Liver (tissue), 9 donors: ENCODE results near the gene CNOT4. TPM values are rescaled to one million over a fixed set of nuclear protein-coding genes. Genes with fewer than 3 reads are reported as not detected.

ENCODE experiments used
- DNase-seq: peaks from one replicate; pipeline ENCODE4 v3.0.0-alpha.2; 2017; ENCODE audit warnings: low spot score
- H3K27ac ChIP-seq, 2 donors: one replicate each; pipeline ENCODE4 v1.7.0; 2013; ENCODE audit warnings: inconsistent platforms in 2 of 2, low read length in 2 of 2, control low read depth in 1 of 2, low read depth in 1 of 2, mild to moderate bottlenecking in 1 of 2
- H3K27me3 ChIP-seq, 4 donors: one replicate each; pipeline versions ENCODE4 v1.6.1 to v1.7.0; 2013; ENCODE audit warnings: low read length in 3 of 4, inconsistent platforms in 1 of 4, mild to moderate bottlenecking in 1 of 4, moderate library complexity in 1 of 4; ENCODE audit not compliant: control insufficient read depth in 4 of 4, insufficient read depth in 4 of 4
- H3K36me3 ChIP-seq, 4 donors: one replicate each; pipeline versions ENCODE4 v1.6.1 to v1.7.0; 2013; ENCODE audit warnings: low read length in 3 of 4, mild to moderate bottlenecking in 3 of 4, low read depth in 1 of 4, moderate library complexity in 1 of 4; ENCODE audit not compliant: control insufficient read depth in 4 of 4, insufficient read depth in 3 of 4
- H3K4me1 ChIP-seq, 4 donors: one replicate each; pipeline versions ENCODE4 v1.6.1 to v1.7.0; 2013; ENCODE audit warnings: low read length in 3 of 4, mild to moderate bottlenecking in 3 of 4, moderate library complexity in 1 of 4; ENCODE audit not compliant: control insufficient read depth in 4 of 4, insufficient read depth in 4 of 4
- H3K4me3 ChIP-seq, 3 donors: one replicate each; pipeline versions ENCODE4 v1.6.1 to v1.7.0; 2013; ENCODE audit warnings: low read length in 3 of 3, control low read depth in 1 of 3, low read depth in 1 of 3, mild to moderate bottlenecking in 1 of 3
- H3K9ac ChIP-seq, 2 donors: one replicate each; pipeline ENCODE4 v1.7.0; 2013; ENCODE audit warnings: low read length in 2 of 2, mild to moderate bottlenecking in 2 of 2, moderate library complexity in 2 of 2, control low read depth in 1 of 2, low read depth in 1 of 2
- H3K9me3 ChIP-seq, 4 donors: one replicate each; pipeline versions ENCODE4 v1.6.1 to v1.7.0; 2013; ENCODE audit warnings: low read length in 3 of 4; ENCODE audit not compliant: control insufficient read depth in 4 of 4
- EGR1 ChIP-seq, 2 donors: IDR thresholded peaks; 2 replicates each; pipeline ENCODE4 v1.6.1; 2016 to 2018; ENCODE audit warnings: antibody characterized with exemption in 2 of 2, low read depth in 2 of 2
- FOXA1 ChIP-seq: IDR thresholded peaks from 2 replicates; pipeline ENCODE4 v1.6.1; 2016; ENCODE audit warnings: antibody characterized with exemption
- GABPA ChIP-seq, 2 donors: IDR thresholded peaks in 1 of 2; conservative IDR thresholded peaks in 1 of 2; 2 replicates each; pipeline ENCODE4 v1.6.1; 2016; ENCODE audit warnings: antibody characterized with exemption in 2 of 2, mild to moderate bottlenecking in 1 of 2, moderate library complexity in 1 of 2
- HNF4A ChIP-seq, 2 donors: conservative IDR thresholded peaks; 2 replicates each; pipeline ENCODE4 v1.6.1; 2016; ENCODE audit warnings: antibody characterized with exemption in 2 of 2, mild to moderate bottlenecking in 2 of 2
- HNF4G ChIP-seq: IDR thresholded peaks from 2 replicates; pipeline ENCODE4 v1.6.1; 2016; ENCODE audit warnings: antibody characterized with exemption
- JUND ChIP-seq, 2 donors: IDR thresholded peaks; 2 replicates each; pipeline ENCODE4 v1.6.1; 2016; ENCODE audit warnings: antibody characterized with exemption in 2 of 2
- RAD21 ChIP-seq, 2 donors: IDR thresholded peaks; 2 replicates each; pipeline ENCODE4 v1.6.1; 2016; ENCODE audit warnings: antibody characterized with exemption in 2 of 2, mild to moderate bottlenecking in 2 of 2
- RXRA ChIP-seq, 2 donors: IDR thresholded peaks; 2 replicates each; pipeline ENCODE4 v1.6.1; 2017 to 2018; ENCODE audit warnings: antibody characterized with exemption in 2 of 2, mild to moderate bottlenecking in 1 of 2
- SP1 ChIP-seq: IDR thresholded peaks from 2 replicates; pipeline ENCODE4 v1.6.1; 2018; ENCODE audit warnings: antibody characterized with exemption, mild to moderate bottlenecking
- TAF1 ChIP-seq: conservative IDR thresholded peaks from 2 replicates; pipeline ENCODE4 v1.6.1; 2016; ENCODE audit warnings: antibody characterized with exemption, mild to moderate bottlenecking
- WGBS: extraction: QIAGEN DNeasy Blood & Tissue Kit; methylation state at CpG from one replicate; pipeline ENCODE4 v1.1.7; 2013; 5-methylcytosine and 5-hydroxymethylcytosine counted together
- polyA plus RNA-seq, 2 donors: library from polyadenylated mRNA; stranded (reverse) in 1 of 2; unstranded in 1 of 2; fragments of 200-250 nt in 1 of 2; fragments of >200 nt in 1 of 2; fragmentation: Nextera tagmentation in 1 of 2; extraction: Ambion mirVana in 1 of 2; gene quantifications; one replicate each; pipeline versions ENCODE4 v1.2.1 to v1.2.3, GENCODE V29; 2013 to 2015
- total RNA-seq, 2 donors: library from RNA; depleted of rRNA; stranded (reverse); fragments of >200 nt; gene quantifications; one replicate each; pipeline ENCODE4 v1.2.3, GENCODE V29; 2014
- TF ChIP-seq, protein P1 (sequence below): fragments of 150-350 bp; IDR thresholded peaks from 2 replicates; pipeline ENCODE4 v1.5.1; 2017; ENCODE audit warnings: improper control_type of control experiment, low read depth, low read length; ENCODE audit not compliant: missing input control
- TF ChIP-seq, protein P2 (sequence below): IDR thresholded peaks from 2 replicates; pipeline ENCODE4 v1.6.1; 2016; ENCODE audit warnings: antibody characterized with exemption, mild to moderate bottlenecking
- TF ChIP-seq, protein P3 (sequence below): IDR thresholded peaks from 2 replicates; pipeline ENCODE4 v1.6.1; 2016; ENCODE audit warnings: antibody characterized with exemption
- TF ChIP-seq, protein P4 (sequence below): IDR thresholded peaks from 2 replicates; pipeline ENCODE4 v1.6.1; 2016; ENCODE audit warnings: antibody characterized with exemption
- TF ChIP-seq, protein P5 (sequence below): IDR thresholded peaks from 2 replicates; pipeline ENCODE4 v1.6.1; 2016; ENCODE audit warnings: antibody characterized with exemption
- donor health status: healthy.
- donor health status: healthy.
- donor health status: healthy.
- donor health status: healthy.
- donor health status: healthy.

Gene CNOT4
- total and polyA plus RNA-seq, 4 donors, result 3.7 to 11.1 (median 8.6) TPM

DNA sequence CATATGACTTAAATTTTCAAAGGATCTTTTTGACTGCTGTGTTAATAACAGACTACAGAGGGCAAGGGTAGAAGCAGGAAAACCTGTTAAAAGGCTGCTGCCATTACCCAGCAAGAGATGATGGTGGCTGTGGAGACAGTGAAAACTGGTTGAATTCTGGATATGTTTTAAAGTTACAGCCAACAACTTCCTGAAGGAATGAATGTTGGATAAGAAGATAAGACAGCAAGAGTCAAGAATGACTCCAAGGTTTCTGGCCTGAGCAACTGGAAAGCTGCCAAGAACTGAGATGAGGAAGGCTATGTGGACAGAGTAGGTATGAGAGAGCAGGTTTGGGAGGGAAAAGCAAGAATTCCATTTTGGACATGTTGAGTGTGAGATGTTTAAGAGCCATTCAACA lies 19.1 kb downstream of the CNOT4 start:
- no peak for DNase-seq
- no peak overlapping the region for H3K4me3 ChIP-seq
- no peak overlapping the region for H3K27ac ChIP-seq
- TF ChIP-seq EGR1 (IDR thresholded peaks at IDR 0.05; ENCODE audit: low read depth in 2 of 2), result no peak
- no peak for TF ChIP-seq RAD21 (IDR thresholded peaks at IDR 0.05)
- TF ChIP-seq, protein P1, sequence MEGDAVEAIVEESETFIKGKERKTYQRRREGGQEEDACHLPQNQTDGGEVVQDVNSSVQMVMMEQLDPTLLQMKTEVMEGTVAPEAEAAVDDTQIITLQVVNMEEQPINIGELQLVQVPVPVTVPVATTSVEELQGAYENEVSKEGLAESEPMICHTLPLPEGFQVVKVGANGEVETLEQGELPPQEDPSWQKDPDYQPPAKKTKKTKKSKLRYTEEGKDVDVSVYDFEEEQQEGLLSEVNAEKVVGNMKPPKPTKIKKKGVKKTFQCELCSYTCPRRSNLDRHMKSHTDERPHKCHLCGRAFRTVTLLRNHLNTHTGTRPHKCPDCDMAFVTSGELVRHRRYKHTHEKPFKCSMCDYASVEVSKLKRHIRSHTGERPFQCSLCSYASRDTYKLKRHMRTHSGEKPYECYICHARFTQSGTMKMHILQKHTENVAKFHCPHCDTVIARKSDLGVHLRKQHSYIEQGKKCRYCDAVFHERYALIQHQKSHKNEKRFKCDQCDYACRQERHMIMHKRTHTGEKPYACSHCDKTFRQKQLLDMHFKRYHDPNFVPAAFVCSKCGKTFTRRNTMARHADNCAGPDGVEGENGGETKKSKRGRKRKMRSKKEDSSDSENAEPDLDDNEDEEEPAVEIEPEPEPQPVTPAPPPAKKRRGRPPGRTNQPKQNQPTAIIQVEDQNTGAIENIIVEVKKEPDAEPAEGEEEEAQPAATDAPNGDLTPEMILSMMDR, result no peak
- TF ChIP-seq FOXA1, result no peak
- TF ChIP-seq, protein P2, sequence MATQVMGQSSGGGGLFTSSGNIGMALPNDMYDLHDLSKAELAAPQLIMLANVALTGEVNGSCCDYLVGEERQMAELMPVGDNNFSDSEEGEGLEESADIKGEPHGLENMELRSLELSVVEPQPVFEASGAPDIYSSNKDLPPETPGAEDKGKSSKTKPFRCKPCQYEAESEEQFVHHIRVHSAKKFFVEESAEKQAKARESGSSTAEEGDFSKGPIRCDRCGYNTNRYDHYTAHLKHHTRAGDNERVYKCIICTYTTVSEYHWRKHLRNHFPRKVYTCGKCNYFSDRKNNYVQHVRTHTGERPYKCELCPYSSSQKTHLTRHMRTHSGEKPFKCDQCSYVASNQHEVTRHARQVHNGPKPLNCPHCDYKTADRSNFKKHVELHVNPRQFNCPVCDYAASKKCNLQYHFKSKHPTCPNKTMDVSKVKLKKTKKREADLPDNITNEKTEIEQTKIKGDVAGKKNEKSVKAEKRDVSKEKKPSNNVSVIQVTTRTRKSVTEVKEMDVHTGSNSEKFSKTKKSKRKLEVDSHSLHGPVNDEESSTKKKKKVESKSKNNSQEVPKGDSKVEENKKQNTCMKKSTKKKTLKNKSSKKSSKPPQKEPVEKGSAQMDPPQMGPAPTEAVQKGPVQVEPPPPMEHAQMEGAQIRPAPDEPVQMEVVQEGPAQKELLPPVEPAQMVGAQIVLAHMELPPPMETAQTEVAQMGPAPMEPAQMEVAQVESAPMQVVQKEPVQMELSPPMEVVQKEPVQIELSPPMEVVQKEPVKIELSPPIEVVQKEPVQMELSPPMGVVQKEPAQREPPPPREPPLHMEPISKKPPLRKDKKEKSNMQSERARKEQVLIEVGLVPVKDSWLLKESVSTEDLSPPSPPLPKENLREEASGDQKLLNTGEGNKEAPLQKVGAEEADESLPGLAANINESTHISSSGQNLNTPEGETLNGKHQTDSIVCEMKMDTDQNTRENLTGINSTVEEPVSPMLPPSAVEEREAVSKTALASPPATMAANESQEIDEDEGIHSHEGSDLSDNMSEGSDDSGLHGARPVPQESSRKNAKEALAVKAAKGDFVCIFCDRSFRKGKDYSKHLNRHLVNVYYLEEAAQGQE, result no peak
- TF ChIP-seq HNF4A (conservative IDR thresholded peaks at IDR 0.05), result no peak
- TF ChIP-seq SP1, result no peak
- TF ChIP-seq, protein P3, sequence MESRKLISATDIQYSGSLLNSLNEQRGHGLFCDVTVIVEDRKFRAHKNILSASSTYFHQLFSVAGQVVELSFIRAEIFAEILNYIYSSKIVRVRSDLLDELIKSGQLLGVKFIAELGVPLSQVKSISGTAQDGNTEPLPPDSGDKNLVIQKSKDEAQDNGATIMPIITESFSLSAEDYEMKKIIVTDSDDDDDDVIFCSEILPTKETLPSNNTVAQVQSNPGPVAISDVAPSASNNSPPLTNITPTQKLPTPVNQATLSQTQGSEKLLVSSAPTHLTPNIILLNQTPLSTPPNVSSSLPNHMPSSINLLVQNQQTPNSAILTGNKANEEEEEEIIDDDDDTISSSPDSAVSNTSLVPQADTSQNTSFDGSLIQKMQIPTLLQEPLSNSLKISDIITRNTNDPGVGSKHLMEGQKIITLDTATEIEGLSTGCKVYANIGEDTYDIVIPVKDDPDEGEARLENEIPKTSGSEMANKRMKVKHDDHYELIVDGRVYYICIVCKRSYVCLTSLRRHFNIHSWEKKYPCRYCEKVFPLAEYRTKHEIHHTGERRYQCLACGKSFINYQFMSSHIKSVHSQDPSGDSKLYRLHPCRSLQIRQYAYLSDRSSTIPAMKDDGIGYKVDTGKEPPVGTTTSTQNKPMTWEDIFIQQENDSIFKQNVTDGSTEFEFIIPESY, result no peak
- TF ChIP-seq GABPA (IDR thresholded peaks at IDR 0.05 in 1 of 2, conservative IDR thresholded peaks at IDR 0.05 in 1 of 2), result no peak
- TF ChIP-seq RXRA (IDR thresholded peaks at IDR 0.05), result no peak
- no peaks in the 10 kb centered on the region for H3K9me3 ChIP-seq
- no peaks in the 10 kb centered on the region for H3K4me1 ChIP-seq
- H3K27me3 ChIP-seq, result no peaks in the 10 kb centered on the region
- peaks cover 0 to 2% (median 0%) of the 10 kb centered on the region in 4 donors for H3K36me3 ChIP-seq
- H3K9ac ChIP-seq, result no peak overlapping the region

DNA sequence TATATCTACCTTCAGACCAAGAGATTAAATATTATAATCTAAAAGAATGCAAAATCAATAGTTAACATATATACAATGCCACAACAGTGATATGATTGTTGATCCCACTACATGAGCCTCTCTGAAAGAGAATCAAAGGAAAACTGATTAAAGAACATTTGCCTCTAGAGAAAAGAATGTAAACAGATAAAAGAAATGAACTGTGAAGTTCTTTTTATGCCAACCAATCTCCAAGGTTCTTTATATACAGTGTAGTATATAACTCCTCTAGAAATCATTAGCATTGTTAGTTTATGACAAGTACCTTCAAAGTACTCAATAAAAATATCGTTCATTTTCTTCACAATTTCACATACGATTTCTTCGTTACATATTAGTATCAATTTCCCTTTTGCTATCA lies 20.1 kb downstream of the CNOT4 start:
- no peak for DNase-seq
- Histone ChIP-seq H3K36me3 (peaks cover 0 to 2% (median 0%) of the 10 kb centered on the region in 4 donors), H3K9ac (no peak overlapping the region), H3K4me3 (no peak overlapping the region), H3K9me3 (no peaks in the 10 kb centered on the region), H3K4me1 (no peaks in the 10 kb centered on the region), H3K27me3 (no peaks in the 10 kb centered on the region), H3K27ac (no peak overlapping the region)
- WGBS, result 97% methylated on average over 3 of the region's 3 CpGs
- TF ChIP-seq, protein P1, result no peak
- TF ChIP-seq, protein P4, sequence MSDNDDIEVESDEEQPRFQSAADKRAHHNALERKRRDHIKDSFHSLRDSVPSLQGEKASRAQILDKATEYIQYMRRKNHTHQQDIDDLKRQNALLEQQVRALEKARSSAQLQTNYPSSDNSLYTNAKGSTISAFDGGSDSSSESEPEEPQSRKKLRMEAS, result no peak
- TF ChIP-seq TAF1 (no peak), HNF4G (no peak), JUND (IDR thresholded peaks at IDR 0.05) (no peak), EGR1 (IDR thresholded peaks at IDR 0.05; ENCODE audit: low read depth in 2 of 2) (no peak), HNF4A (conservative IDR thresholded peaks at IDR 0.05) (no peak), GABPA (IDR thresholded peaks at IDR 0.05 in 1 of 2, conservative IDR thresholded peaks at IDR 0.05 in 1 of 2) (no peak), SP1 (no peak), RXRA (IDR thresholded peaks at IDR 0.05) (no peak), FOXA1 (no peak)
- TF ChIP-seq, protein P5, sequence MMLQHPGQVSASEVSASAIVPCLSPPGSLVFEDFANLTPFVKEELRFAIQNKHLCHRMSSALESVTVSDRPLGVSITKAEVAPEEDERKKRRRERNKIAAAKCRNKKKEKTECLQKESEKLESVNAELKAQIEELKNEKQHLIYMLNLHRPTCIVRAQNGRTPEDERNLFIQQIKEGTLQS, result no peak
- TF ChIP-seq, protein P2, result no peak
